ENCODE data around the gene NDUFB10. TPM values are rescaled to one million over a fixed set of nuclear protein-coding genes. Genes with fewer than 3 reads are reported as not detected.

NDUFB10 gene
- total RNA-seq, 4 donors from 2014 or later: 157 to 196 (median 174) TPM

DNA sequence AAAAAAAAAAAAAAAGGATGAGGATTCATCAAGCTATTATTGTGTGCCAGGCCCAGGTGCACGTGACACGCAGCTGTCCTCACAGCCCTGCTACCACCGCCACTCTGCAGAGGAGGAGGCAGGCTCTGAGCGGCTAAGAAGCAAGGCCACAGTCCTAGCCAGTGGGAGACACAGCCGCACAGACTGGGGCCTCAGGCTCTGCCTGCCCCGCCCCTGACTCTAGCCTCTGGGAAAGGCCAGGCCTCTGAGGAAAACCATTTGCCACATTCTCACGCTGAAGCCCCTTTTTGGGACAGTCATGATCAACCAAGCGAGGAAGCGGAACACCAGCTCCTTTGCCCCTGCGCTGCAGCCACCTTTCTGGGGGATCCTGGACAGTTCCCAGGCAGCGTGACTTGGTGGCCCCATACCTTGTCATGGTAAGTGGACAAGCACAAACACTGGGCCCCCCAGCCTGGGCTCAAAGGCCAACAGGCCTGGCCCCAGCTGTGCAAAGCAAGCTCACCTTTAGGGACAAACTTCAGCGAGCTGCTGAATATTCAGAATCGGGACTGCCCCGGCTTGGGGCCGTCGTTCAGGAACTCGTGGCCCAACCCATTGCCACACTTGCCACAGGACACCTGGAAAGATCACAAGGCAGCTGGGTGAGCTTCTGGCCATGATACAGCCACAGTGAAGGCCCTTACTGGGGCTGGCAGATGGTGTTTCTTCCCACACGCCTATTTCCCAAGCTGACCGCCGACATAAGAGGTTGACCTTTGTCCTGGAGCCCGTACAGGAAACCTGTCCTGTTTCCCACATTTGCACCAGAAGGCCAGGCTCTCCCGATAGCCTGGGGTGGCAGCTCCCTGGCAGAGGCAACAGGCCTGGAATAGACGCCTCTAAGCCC is 18.8 kb upstream of the NDUFB10 start:
- no peak overlapping the region for H3K4me3 ChIP-seq

DNA sequence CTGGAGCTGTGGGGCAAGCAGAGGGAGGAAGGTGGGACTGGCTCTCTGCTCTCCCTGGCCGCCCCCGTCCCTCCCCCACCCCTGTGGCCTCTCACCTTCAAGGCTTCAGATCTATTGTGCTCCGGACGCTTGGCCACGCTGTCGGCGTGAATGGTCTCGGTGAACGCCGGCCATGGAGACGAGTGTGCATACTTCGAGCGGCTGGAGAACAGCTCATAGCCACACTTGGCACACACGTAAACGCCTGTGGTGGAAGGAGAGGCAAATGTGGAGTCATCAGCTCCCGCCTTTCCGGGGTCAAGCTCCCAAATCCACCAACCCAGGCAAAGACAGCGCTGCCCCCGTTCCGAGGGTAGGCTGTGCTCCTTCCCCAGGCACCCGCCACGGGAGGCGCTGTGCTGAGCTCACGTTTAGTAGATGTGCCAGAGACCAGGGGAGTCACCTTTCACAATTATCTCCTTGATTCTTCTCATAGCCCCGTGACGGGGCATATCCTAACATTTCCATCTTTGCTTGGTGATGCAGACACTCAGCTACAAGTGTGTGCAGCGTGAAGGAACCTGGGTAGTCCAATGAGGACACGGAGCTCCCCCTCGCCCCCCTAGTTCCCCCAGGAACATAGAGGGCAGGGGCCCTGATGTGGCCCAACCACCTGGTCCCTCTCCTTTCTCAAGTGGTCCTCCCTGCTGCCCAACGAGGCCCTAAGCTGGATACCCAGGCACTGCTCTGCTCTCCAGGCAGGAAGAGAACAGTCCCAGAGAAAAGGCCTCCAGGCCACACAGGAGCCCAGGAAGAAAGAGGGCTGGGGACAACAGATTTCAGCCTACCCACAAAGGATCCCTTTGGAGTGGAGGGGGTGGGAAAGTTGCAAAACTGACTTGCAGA is 17.9 kb upstream of the NDUFB10 start:
- H3K36me3 ChIP-seq: peaks cover 45% of the 10 kb centered on the region
- no peaks in the 10 kb centered on the region for H3K27me3 ChIP-seq
- H3K4me3 ChIP-seq: peak overlapping the region; percentile 79
- peaks cover 25% of the 10 kb centered on the region for H3K4me1 ChIP-seq
- TF ChIP-seq POLR2A (IDR thresholded peaks at IDR 0.05): no peak
- no peak for TF ChIP-seq EP300 (IDR thresholded peaks at IDR 0.05)
- TF ChIP-seq POLR2AphosphoS5 (IDR thresholded peaks at IDR 0.05): no peak
- TF ChIP-seq, protein P1, sequence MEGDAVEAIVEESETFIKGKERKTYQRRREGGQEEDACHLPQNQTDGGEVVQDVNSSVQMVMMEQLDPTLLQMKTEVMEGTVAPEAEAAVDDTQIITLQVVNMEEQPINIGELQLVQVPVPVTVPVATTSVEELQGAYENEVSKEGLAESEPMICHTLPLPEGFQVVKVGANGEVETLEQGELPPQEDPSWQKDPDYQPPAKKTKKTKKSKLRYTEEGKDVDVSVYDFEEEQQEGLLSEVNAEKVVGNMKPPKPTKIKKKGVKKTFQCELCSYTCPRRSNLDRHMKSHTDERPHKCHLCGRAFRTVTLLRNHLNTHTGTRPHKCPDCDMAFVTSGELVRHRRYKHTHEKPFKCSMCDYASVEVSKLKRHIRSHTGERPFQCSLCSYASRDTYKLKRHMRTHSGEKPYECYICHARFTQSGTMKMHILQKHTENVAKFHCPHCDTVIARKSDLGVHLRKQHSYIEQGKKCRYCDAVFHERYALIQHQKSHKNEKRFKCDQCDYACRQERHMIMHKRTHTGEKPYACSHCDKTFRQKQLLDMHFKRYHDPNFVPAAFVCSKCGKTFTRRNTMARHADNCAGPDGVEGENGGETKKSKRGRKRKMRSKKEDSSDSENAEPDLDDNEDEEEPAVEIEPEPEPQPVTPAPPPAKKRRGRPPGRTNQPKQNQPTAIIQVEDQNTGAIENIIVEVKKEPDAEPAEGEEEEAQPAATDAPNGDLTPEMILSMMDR (IDR thresholded peaks at IDR 0.05): no peak
- no peak for DNase-seq (ENCODE audit: low spot score in 2 of 2)
- H3K9me3 ChIP-seq: no peaks in the 10 kb centered on the region
- 90% methylated on average over 20 of the region's 30 CpGs for WGBS
- peak overlapping the region; percentile 79 for H3K27ac ChIP-seq

More for the DNA sequence above, 18.8 kb upstream of the NDUFB10 start:
- H3K9me3 ChIP-seq: no peaks in the 10 kb centered on the region
- H3K36me3 ChIP-seq: peaks cover 45% of the 10 kb centered on the region
- peaks cover 25% of the 10 kb centered on the region for H3K4me1 ChIP-seq
- no peaks in the 10 kb centered on the region for H3K27me3 ChIP-seq
- TF ChIP-seq, protein P1 (IDR thresholded peaks at IDR 0.05): no peak
- no peak for TF ChIP-seq POLR2A (IDR thresholded peaks at IDR 0.05)
- TF ChIP-seq EP300 (IDR thresholded peaks at IDR 0.05): no peak
- no peak for TF ChIP-seq POLR2AphosphoS5 (IDR thresholded peaks at IDR 0.05)
- H3K27ac ChIP-seq: no peak overlapping the region
- DNase-seq (ENCODE audit: low spot score in 2 of 2): no peak
- 87% methylated on average over 23 of the region's 23 CpGs for WGBS

DNA sequence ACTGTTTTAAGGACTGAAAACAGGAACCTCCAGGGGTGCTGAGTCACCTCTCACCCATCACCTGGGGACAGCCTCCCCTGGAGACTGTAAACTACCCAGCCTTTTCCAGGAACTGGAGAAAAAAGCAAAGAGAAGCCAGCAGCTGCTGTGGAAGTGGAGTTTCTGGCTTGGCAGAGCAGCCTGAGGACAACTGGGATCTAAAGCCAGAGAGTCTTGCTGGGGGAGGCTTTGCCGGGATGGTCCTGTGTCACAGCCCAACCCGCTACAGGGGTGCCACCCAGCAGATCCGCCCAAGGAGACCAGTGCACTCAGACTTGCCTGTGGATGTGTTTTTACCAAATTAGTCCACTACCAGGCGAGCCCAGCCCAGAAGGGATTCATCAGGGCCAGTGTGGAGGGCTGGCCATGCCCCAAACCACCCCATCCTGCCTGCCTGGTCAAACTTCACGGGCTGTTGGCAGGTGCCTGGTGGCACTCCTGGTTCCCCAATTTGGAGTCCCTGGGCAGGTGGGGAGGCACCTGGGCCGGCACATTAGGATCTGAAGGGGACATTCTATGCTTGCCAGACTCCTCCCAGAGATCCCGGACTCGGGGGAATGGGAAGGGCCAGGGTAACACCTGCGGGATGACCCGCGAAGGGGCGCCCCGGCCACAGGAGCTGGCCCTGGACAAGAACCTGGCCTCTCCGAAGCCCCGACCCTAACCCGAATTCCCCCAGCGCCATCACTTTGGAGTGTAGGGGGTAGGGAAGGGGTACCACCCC is 17.1 kb upstream of the NDUFB10 start:
- no peaks in the 10 kb centered on the region for H3K9me3 ChIP-seq
- H3K36me3 ChIP-seq: peaks cover 40% of the 10 kb centered on the region
- peak overlapping the region; percentile 79 for H3K4me3 ChIP-seq
- DNase-seq (ENCODE audit: low spot score in 2 of 2): peak in 1 of 2 donors; percentile 71
- 4% methylated on average over 10 of the region's 17 CpGs for WGBS
- no peaks in the 10 kb centered on the region for H3K27me3 ChIP-seq
- peak overlapping the region; percentile 79 for H3K27ac ChIP-seq
- peaks cover 25% of the 10 kb centered on the region for H3K4me1 ChIP-seq
- TF ChIP-seq, protein P1 (IDR thresholded peaks at IDR 0.05): no peak
- no peak for TF ChIP-seq POLR2AphosphoS5 (IDR thresholded peaks at IDR 0.05)
- no peak for TF ChIP-seq EP300 (IDR thresholded peaks at IDR 0.05)
- TF ChIP-seq POLR2A (IDR thresholded peaks at IDR 0.05): no peak

DNA sequence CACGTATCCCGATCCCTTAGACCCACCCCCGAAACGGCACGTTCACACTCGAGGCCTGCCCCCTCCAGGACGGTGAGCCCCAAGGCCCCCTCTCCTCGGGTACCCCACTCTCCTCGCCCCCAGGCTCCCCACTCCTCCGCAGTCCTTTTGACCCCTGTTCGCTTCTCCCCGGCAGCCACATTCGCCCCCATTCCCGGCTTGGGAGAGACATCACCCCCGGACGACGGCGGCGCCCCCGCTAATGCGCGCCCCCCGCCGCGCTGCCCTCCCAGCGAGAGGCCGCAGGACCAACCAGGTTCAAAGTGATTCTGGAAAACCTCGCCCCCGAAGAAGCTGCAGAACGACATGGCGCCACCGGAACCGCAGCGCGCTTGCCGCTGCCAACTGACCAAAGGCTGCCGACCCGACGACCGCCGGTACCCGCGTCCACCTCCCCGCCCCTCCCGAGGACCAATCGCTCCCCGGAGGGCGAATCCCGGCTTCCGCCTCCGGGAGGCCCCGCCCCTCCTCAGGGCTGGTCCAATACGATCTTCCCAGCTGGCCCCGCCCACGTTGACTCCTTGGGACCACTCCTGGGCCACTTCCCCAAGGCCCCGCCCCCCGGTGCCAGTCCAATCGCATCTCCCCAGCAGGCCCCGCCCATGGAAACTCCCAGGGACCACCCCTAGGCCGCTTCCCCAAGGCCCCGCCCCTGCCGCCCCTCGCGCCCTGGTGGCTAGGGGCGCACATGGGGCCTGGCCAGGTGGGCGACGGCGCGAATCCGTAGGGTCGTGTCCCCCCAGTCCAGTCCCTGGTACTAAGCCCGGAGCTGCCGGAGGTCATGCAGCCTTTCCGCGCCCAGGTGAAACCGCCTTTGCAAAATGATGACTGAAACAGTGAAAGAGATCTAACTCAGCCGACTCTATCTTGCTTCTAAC is 16.3 kb upstream of the NDUFB10 start, which contains the start of gene MSRB1:
MSRB1 (minus strand) TSS at position 390 of the 917 bp plus-strand sequence; CDS start at position 347, 43 bp downstream.
- peaks cover 32% of the 10 kb centered on the region for H3K36me3 ChIP-seq
- under 1% methylated on average over 48 of the region's 77 CpGs for WGBS
- H3K27me3 ChIP-seq: no peaks in the 10 kb centered on the region
- DNase-seq (ENCODE audit: low spot score in 2 of 2): peak; percentile 100
- H3K4me1 ChIP-seq: peaks cover 25% of the 10 kb centered on the region
- TF ChIP-seq, protein P1 (IDR thresholded peaks at IDR 0.05): no peak
- peak in 1 of 2 donors; percentile 58 for TF ChIP-seq POLR2A (IDR thresholded peaks at IDR 0.05)
- no peak for TF ChIP-seq EP300 (IDR thresholded peaks at IDR 0.05)
- no peak for TF ChIP-seq POLR2AphosphoS5 (IDR thresholded peaks at IDR 0.05)
- H3K27ac ChIP-seq: peak within 1 kb of the TSS; percentile 79
- no peaks in the 10 kb centered on the region for H3K9me3 ChIP-seq
- peak within 1 kb of the TSS; percentile 79 for H3K4me3 ChIP-seq
